Astrocyte (in vitro differentiated cells and primary cell): Measurements from ENCODE around the gene ZNF816. TPM values are rescaled to one million over a fixed set of nuclear protein-coding genes. Genes with fewer than 3 reads are reported as not detected.

Experiments
- DNase-seq: peaks from one replicate; pipeline ENCODE4 v3.0.0-alpha.2; 2010; ENCODE audit warnings: low read depth
- FAIRE-seq: peaks from 2 replicates; lab custom pipeline; 2011; peaks lifted over from hg19 to GRCh38; lab: Jason Lieb, UNC
- H2AFZ ChIP-seq: 2 replicates; pipeline ENCODE4 v1.6.0; 2012; ENCODE audit warnings: low read depth, low read length, inconsistent platforms
- H3K27ac ChIP-seq: 2 replicates; pipeline ENCODE4 v1.5.1; 2011; ENCODE audit warnings: low read depth, low read length, inconsistent platforms
- H3K27me3 ChIP-seq: 2 replicates; pipeline ENCODE4 v1.6.0; 2011; ENCODE audit warnings: low read length, inconsistent platforms; ENCODE audit not compliant: insufficient read depth
- H3K36me3 ChIP-seq: 2 replicates; pipeline ENCODE4 v1.5.1; 2011; ENCODE audit warnings: low read length, inconsistent platforms; ENCODE audit not compliant: insufficient read depth
- H3K4me1 ChIP-seq: 2 replicates; pipeline ENCODE4 v1.5.1; 2011; ENCODE audit warnings: low read length, inconsistent platforms; ENCODE audit not compliant: insufficient read depth
- H3K4me2 ChIP-seq: 2 replicates; pipeline ENCODE4 v1.6.0; 2012; ENCODE audit warnings: low read length, inconsistent platforms
- H3K4me3 ChIP-seq: 2 replicates; pipeline ENCODE4 v1.5.1; 2011; ENCODE audit warnings: low read depth, mild to moderate bottlenecking, low read length, inconsistent platforms; ENCODE audit not compliant: insufficient read depth
- H3K79me2 ChIP-seq: 2 replicates; pipeline ENCODE4 v1.6.0; 2012; ENCODE audit warnings: mild to moderate bottlenecking, low read length, inconsistent platforms; ENCODE audit not compliant: insufficient read depth
- H3K9ac ChIP-seq: 2 replicates; pipeline ENCODE4 v1.6.0; 2012; ENCODE audit warnings: mild to moderate bottlenecking, low read length, inconsistent platforms
- H3K9me3 ChIP-seq: 2 replicates; pipeline ENCODE4 v1.5.1; 2012; ENCODE audit warnings: low read depth, mild to moderate bottlenecking, low read length, inconsistent platforms; ENCODE audit not compliant: insufficient read depth
- H4K20me1 ChIP-seq: 2 replicates; pipeline ENCODE4 v1.6.0; 2012; ENCODE audit warnings: low read length, inconsistent platforms; ENCODE audit not compliant: insufficient read depth
- H3K27ac Mint-ChIP-seq: one replicate; pipeline ENCODE4 v1.8.0; 2021; ENCODE audit warnings: mild to moderate bottlenecking, mixed read lengths; ENCODE audit not compliant: unreplicated experiment
- H3K27me3 Mint-ChIP-seq: one replicate; pipeline ENCODE4 v1.8.0; 2021; ENCODE audit warnings: low read depth, mixed read lengths; ENCODE audit not compliant: unreplicated experiment
- H3K36me3 Mint-ChIP-seq: one replicate; pipeline ENCODE4 v1.8.0; 2021; ENCODE audit warnings: low read depth, mixed read lengths; ENCODE audit not compliant: unreplicated experiment
- H3K4me1 Mint-ChIP-seq: one replicate; pipeline ENCODE4 v1.8.0; 2021; ENCODE audit warnings: low read depth, mixed read lengths; ENCODE audit not compliant: unreplicated experiment
- H3K4me3 Mint-ChIP-seq: one replicate; pipeline ENCODE4 v1.8.0; 2021; ENCODE audit warnings: mild to moderate bottlenecking, moderate library complexity, mixed read lengths; ENCODE audit not compliant: unreplicated experiment
- H3K9me3 Mint-ChIP-seq: one replicate; pipeline ENCODE4 v1.8.0; 2021; ENCODE audit warnings: mild to moderate bottlenecking, mixed read lengths; ENCODE audit not compliant: unreplicated experiment
- EZH2 ChIP-seq: IDR thresholded peaks from 2 replicates; pipeline ENCODE4 v1.6.1; 2012; ENCODE audit warnings: mild to moderate bottlenecking, low read length, inconsistent platforms; ENCODE audit not compliant: insufficient read depth
- total RNA-seq: library from RNA; stranded (reverse); gene quantifications from 2 replicates; pipeline ENCODE4 v1.2.1, GENCODE V29; 2021
- TF ChIP-seq, protein P1 (sequence below): IDR thresholded peaks from 2 replicates; pipeline ENCODE4 v1.5.1; 2011; ENCODE audit warnings: low read depth, mild to moderate bottlenecking, inconsistent platforms, low read length, moderate library complexity; ENCODE audit not compliant: insufficient read depth

Gene ZNF816
- total RNA-seq, 1 donor from 2014 or later = 12.2 TPM

GRCh38 chr19:52992109-52993004 lies 29.7 kb upstream of the ZNF816 start:
- DNase-seq = no peak
- H3K4me1 Mint-ChIP-seq = peaks cover 9% of the 10 kb centered on the region
- no peaks in the 10 kb centered on the region for H3K36me3 ChIP-seq
- H3K27me3 ChIP-seq = no peaks in the 10 kb centered on the region
- H3K9me3 ChIP-seq = peaks cover 3% of the 10 kb centered on the region
- no peak overlapping the region for H3K27ac ChIP-seq
- H3K36me3 Mint-ChIP-seq = peaks cover 21% of the 10 kb centered on the region
- H3K4me3 Mint-ChIP-seq = peak overlapping the region; percentile 85
- H3K9ac ChIP-seq = no peak overlapping the region
- no peaks in the 10 kb centered on the region for H3K79me2 ChIP-seq
- no peak for TF ChIP-seq EZH2
- TF ChIP-seq, protein P1, sequence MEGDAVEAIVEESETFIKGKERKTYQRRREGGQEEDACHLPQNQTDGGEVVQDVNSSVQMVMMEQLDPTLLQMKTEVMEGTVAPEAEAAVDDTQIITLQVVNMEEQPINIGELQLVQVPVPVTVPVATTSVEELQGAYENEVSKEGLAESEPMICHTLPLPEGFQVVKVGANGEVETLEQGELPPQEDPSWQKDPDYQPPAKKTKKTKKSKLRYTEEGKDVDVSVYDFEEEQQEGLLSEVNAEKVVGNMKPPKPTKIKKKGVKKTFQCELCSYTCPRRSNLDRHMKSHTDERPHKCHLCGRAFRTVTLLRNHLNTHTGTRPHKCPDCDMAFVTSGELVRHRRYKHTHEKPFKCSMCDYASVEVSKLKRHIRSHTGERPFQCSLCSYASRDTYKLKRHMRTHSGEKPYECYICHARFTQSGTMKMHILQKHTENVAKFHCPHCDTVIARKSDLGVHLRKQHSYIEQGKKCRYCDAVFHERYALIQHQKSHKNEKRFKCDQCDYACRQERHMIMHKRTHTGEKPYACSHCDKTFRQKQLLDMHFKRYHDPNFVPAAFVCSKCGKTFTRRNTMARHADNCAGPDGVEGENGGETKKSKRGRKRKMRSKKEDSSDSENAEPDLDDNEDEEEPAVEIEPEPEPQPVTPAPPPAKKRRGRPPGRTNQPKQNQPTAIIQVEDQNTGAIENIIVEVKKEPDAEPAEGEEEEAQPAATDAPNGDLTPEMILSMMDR = no peak
- no peak for FAIRE-seq
- peaks cover 2% of the 10 kb centered on the region for H3K4me1 ChIP-seq
- peak overlapping the region; percentile 66 for H2AFZ ChIP-seq
- H4K20me1 ChIP-seq = no peaks in the 10 kb centered on the region
- H3K4me2 ChIP-seq = peak overlapping the region; percentile 76
- H3K27ac Mint-ChIP-seq = peak overlapping the region; percentile 62
- H3K9me3 Mint-ChIP-seq = no peaks in the 10 kb centered on the region
- H3K4me3 ChIP-seq = no peak overlapping the region
- no peaks in the 10 kb centered on the region for H3K27me3 Mint-ChIP-seq

DNA sequence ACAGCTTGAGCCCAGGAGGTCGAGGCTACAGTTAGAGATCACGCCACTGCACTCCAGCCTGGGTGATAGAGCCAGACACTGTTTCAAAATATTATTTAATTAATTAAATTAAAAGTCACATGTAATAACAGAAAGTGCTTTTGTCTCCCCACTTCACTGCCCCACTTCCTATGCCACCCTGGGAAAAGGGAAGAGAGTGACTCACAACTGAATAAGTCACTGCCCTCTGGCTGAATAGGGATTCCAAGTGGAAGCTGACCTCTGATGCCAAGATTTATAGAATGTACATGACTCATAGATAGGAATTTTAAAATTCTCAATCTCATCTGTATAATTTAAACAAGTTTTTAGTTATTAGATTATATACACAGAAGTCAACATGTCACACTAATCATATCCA lies 28.8 kb upstream of the ZNF816 start:
- Mint-ChIP-seq H3K9me3 (peaks cover 3% of the 10 kb centered on the region), H3K4me3 (peak overlapping the region; percentile 85), H3K27me3 (no peaks in the 10 kb centered on the region), H3K27ac (no peak overlapping the region), H3K36me3 (peaks cover 28% of the 10 kb centered on the region), H3K4me1 (peaks cover 9% of the 10 kb centered on the region)
- no peak overlapping the region for H3K27ac ChIP-seq
- H3K4me2 ChIP-seq = no peak overlapping the region
- H3K27me3 ChIP-seq = no peaks in the 10 kb centered on the region
- no peak for TF ChIP-seq EZH2
- TF ChIP-seq, protein P1 = no peak
- no peak overlapping the region for H3K4me3 ChIP-seq
- peaks cover 8% of the 10 kb centered on the region for H3K9me3 ChIP-seq
- H3K4me1 ChIP-seq = peaks cover 2% of the 10 kb centered on the region
- H3K9ac ChIP-seq = no peak overlapping the region
- H2AFZ ChIP-seq = no peak overlapping the region
- H3K36me3 ChIP-seq = no peaks in the 10 kb centered on the region
- H4K20me1 ChIP-seq = no peaks in the 10 kb centered on the region
- FAIRE-seq = no peak
- no peaks in the 10 kb centered on the region for H3K79me2 ChIP-seq
- DNase-seq = peak; percentile 32
